ENCODE measurements around the gene RRP1. TPM values are rescaled to one million over a fixed set of nuclear protein-coding genes. Genes with fewer than 3 reads are reported as not detected.

Gene RRP1
- total RNA-seq, 4 donors from 2014 or later: 15.5 to 29.4 (median 19.0) TPM

GRCh38 chr21:43775795-43776430 lies 13.5 kb upstream of the RRP1 start, which contains the start of gene CSTB:
Gene CSTB, minus strand, starts transcription at chr21:43776308. Its CDS starts 39 bp downstream, at chr21:43776269.
- 0 to 1% methylated on average over 36 to 57 of the region's 71 CpGs for WGBS, 2 donors
- Histone ChIP-seq H3K4me3 (peak within 1 kb of the TSS; percentile 73 to 93 (median 80)), H3K9me3 (no peaks in the 10 kb centered on the region), H3K36me3 (peaks cover 0 to 37% (median 9%) of the 10 kb centered on the region in 3 donors), H3K27me3 (no peaks in the 10 kb centered on the region), H3K4me1 (peaks cover 0 to 40% (median 20%) of the 10 kb centered on the region in 4 donors), H3K27ac (peak within 1 kb of the TSS; percentile 84 to 97 (median 92))
- peak; percentile 74 to 88 for DNase-seq (ENCODE audit: low spot score in 2 of 2)
- TF ChIP-seq POLR2A (IDR thresholded peaks at IDR 0.05) (peak; percentile 53 to 80), CTCF (IDR thresholded peaks at IDR 0.05) (no peak), EP300 (IDR thresholded peaks at IDR 0.05) (peak in 1 of 2 donors; percentile 94)

- Histone ChIP-seq H3K36me3 (peaks cover 0 to 17% (median 9%) of the 10 kb centered on the region in 3 donors), H3K9me3 (no peaks in the 10 kb centered on the region), H3K4me3 (no peak overlapping the region), H3K4me1 (peaks cover 0 to 40% (median 20%) of the 10 kb centered on the region in 4 donors), H3K27me3 (no peaks in the 10 kb centered on the region), H3K27ac (peak overlapping the region in 2 of 4 donors; percentile 71 to 82)
- no peak for DNase-seq (ENCODE audit: low spot score in 2 of 2)
- 86 to 95% methylated on average over 3 to 5 of the region's 5 CpGs for WGBS, 2 donors
- TF ChIP-seq EP300 (IDR thresholded peaks at IDR 0.05) (no peak), POLR2A (IDR thresholded peaks at IDR 0.05) (no peak), CTCF (IDR thresholded peaks at IDR 0.05) (no peak)
These were observed 11.4 kb upstream of the RRP1 start for GRCh38 chr21:43777953-43778352.

- 30 to 32% methylated on average over 20 of the region's 20 CpGs for WGBS, 2 donors
- H3K4me1 ChIP-seq: peaks cover 0 to 34% (median 20%) of the 10 kb centered on the region in 4 donors
- no peak overlapping the region for H3K4me3 ChIP-seq
- peak; percentile 16 to 23 for TF ChIP-seq EP300 (IDR thresholded peaks at IDR 0.05)
- TF ChIP-seq CTCF (IDR thresholded peaks at IDR 0.05): no peak
- no peak for TF ChIP-seq POLR2A (IDR thresholded peaks at IDR 0.05)
- H3K27ac ChIP-seq: peak overlapping the region in 3 of 4 donors; percentile 43 to 82 (median 79)
- peaks cover 0 to 10% (median 6%) of the 10 kb centered on the region in 3 donors for H3K36me3 ChIP-seq
- no peak for DNase-seq (ENCODE audit: low spot score in 2 of 2)
- no peaks in the 10 kb centered on the region for H3K27me3 ChIP-seq
- no peaks in the 10 kb centered on the region for H3K9me3 ChIP-seq
These were observed 10.7 kb upstream of the RRP1 start for GRCh38 chr21:43778469-43779335.

- WGBS, 2 donors: 71 to 74% methylated on average over 5 of the region's 5 CpGs
- H3K4me3 ChIP-seq: no peak overlapping the region
- H3K9me3 ChIP-seq: no peaks in the 10 kb centered on the region
- peaks cover 0 to 25% (median 16%) of the 10 kb centered on the region in 4 donors for H3K4me1 ChIP-seq
- no peak for DNase-seq (ENCODE audit: low spot score in 2 of 2)
- H3K27me3 ChIP-seq: no peaks in the 10 kb centered on the region
- peaks cover 0 to under 1% (median 0%) of the 10 kb centered on the region in 3 donors for H3K36me3 ChIP-seq
- no peak for TF ChIP-seq POLR2A (IDR thresholded peaks at IDR 0.05)
- no peak for TF ChIP-seq CTCF (IDR thresholded peaks at IDR 0.05)
- TF ChIP-seq EP300 (IDR thresholded peaks at IDR 0.05): no peak
- H3K27ac ChIP-seq: peak overlapping the region in 2 of 4 donors; percentile 79 to 82
These were observed 9.7 kb upstream of the RRP1 start for GRCh38 chr21:43779660-43780059.

All from tibial nerve (tissue), 4 donors.